Transverse colon (tissue), 4 donors: Measurements from ENCODE around the gene CYTH4.

Experiments
- EP300 ChIP-seq: sonication (generic); formaldehyde crosslinking; IDR thresholded peaks from one replicate; pipeline ENCODE4 v1.6.1; 2017; ENCODE audit warnings: antibody characterized with exemption, low read depth
- POLR2A ChIP-seq: fragments of 450-650 bp; IDR thresholded peaks from one replicate; pipeline ENCODE4 v1.6.1; 2016; ENCODE audit warnings: antibody characterized with exemption, mild to moderate bottlenecking, moderate library complexity
- POLR2AphosphoS5 ChIP-seq, 3 donors: sonication (generic); formaldehyde crosslinking; IDR thresholded peaks; one replicate each; pipeline ENCODE4 v1.6.1; 2016; ENCODE audit warnings: antibody characterized with exemption in 3 of 3
- TF ChIP-seq, protein P1 (sequence below), 5 experiments: fragments of 200-600 bp in 3 of 5; fragments of 450-650 bp in 2 of 5; sonication (generic) in 3 of 5; IDR thresholded peaks; 1 replicate in 2 of 5; 2 replicates in 3 of 5; pipeline ENCODE4 v1.5.1; 2016 to 2017; ENCODE audit warnings: antibody characterized with exemption in 5 of 5, inconsistent platforms in 3 of 5, mild to moderate bottlenecking in 2 of 5, moderate library complexity in 1 of 5

DNA sequence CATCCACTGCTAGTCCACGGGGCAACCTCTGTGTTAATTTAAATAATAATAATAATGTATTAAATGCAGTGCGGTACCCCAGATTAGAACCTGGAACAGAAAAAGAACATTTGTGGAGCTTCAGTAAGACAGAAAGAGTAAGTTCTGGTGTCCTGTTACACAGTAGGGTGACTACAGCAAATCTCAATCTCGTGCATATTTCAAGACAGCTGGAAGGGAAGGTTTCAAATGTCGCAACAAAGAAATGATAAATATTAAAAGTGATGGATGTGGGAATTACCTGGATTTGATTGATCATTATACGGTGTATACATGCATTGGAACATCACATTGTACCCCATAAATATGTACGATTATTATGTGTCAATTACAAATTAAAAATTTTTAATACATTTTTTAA is 36.6 kb upstream of the CYTH4 start:
- TF ChIP-seq, protein P1, sequence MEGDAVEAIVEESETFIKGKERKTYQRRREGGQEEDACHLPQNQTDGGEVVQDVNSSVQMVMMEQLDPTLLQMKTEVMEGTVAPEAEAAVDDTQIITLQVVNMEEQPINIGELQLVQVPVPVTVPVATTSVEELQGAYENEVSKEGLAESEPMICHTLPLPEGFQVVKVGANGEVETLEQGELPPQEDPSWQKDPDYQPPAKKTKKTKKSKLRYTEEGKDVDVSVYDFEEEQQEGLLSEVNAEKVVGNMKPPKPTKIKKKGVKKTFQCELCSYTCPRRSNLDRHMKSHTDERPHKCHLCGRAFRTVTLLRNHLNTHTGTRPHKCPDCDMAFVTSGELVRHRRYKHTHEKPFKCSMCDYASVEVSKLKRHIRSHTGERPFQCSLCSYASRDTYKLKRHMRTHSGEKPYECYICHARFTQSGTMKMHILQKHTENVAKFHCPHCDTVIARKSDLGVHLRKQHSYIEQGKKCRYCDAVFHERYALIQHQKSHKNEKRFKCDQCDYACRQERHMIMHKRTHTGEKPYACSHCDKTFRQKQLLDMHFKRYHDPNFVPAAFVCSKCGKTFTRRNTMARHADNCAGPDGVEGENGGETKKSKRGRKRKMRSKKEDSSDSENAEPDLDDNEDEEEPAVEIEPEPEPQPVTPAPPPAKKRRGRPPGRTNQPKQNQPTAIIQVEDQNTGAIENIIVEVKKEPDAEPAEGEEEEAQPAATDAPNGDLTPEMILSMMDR (IDR thresholded peaks at IDR 0.05): no peak
- TF ChIP-seq POLR2A (no peak), POLR2AphosphoS5 (IDR thresholded peaks at IDR 0.05) (no peak), EP300 (no peak)
